ENCODE measurements around the gene PDE9A.

- TF ChIP-seq CTCF (IDR thresholded peaks at IDR 0.05 in 8 of 11, conservative IDR thresholded peaks at IDR 0.05 in 3 of 11) (no peak), POLR2AphosphoS5 (IDR thresholded peaks at IDR 0.05) (no peak), POLR2A (IDR thresholded peaks at IDR 0.05) (no peak)
Measured at GRCh38 chr21:42745511-42746239, 92.3 kb downstream of the PDE9A start.

Measured in spleen (tissue), 7 donors.